Neural cell (in vitro differentiated cells): Measurements from ENCODE around the gene TACC2. TPM values are rescaled to one million over a fixed set of nuclear protein-coding genes. Genes with fewer than 3 reads are reported as not detected.

Experiments used
- H2AFZ ChIP-seq: fragments of 200-600, 300-800 bp; sonication (generic), shearing (Covaris generic); 2 replicates; pipeline ENCODE4 v1.6.0; 2014; ENCODE audit warnings: low read depth, mild to moderate bottlenecking, antibody characterized with exemption, low read length, moderate library complexity
- H3F3A ChIP-seq: fragments of 200-600 bp; shearing (Covaris generic); 2 replicates; pipeline ENCODE4 v1.6.1; 2016; ENCODE audit warnings: mild to moderate bottlenecking, moderate library complexity, mixed read lengths, antibody characterized with exemption, low read length; ENCODE audit not compliant: insufficient read depth, poor library complexity, severe bottlenecking
- H3K27ac ChIP-seq: fragments of 200-600, 300-800 bp; sonication (generic), shearing (Covaris generic); 2 replicates; pipeline ENCODE4 v1.5.1; 2014; ENCODE audit warnings: mild to moderate bottlenecking, low read length, moderate library complexity
- H3K27me3 ChIP-seq: fragments of 300-800, 200-600 bp; sonication (generic), shearing (Covaris generic); 2 replicates; pipeline ENCODE4 v1.6.0; 2014; ENCODE audit warnings: mild to moderate bottlenecking, low read depth, low read length, moderate library complexity; ENCODE audit not compliant: insufficient read depth
- H3K36me3 ChIP-seq: fragments of 300-800, 200-600 bp; sonication (generic), shearing (Covaris generic); 2 replicates; pipeline ENCODE4 v1.5.1; 2014; ENCODE audit warnings: mild to moderate bottlenecking, antibody characterized with exemption, low read length, moderate library complexity; ENCODE audit not compliant: insufficient read depth
- H3K4me2 ChIP-seq: fragments of 300-800, 200-600 bp; sonication (generic), shearing (Covaris generic); 2 replicates; pipeline ENCODE4 v1.6.0; 2014; ENCODE audit warnings: mild to moderate bottlenecking, low read length
- H3K4me3 ChIP-seq: fragments of 300-800, 200-600 bp; sonication (generic), shearing (Covaris generic); 2 replicates; pipeline ENCODE4 v1.5.1; 2014; ENCODE audit warnings: mild to moderate bottlenecking, low read length, moderate library complexity
- H3K79me2 ChIP-seq: fragments of 200-600 bp; shearing (Covaris generic); replicated peaks from 2 replicates; pipeline ENCODE4 v1.6.0; 2014; ENCODE audit warnings: mild to moderate bottlenecking, low read length, moderate library complexity; ENCODE audit not compliant: insufficient read depth
- H3K9ac ChIP-seq: fragments of 300-800, 200-600 bp; sonication (generic), shearing (Covaris generic); 2 replicates; pipeline ENCODE4 v1.6.1; 2016; ENCODE audit warnings: mild to moderate bottlenecking, low read length, mixed read lengths
- H3K9me2 ChIP-seq: fragments of 200-600 bp; shearing (Covaris generic); 2 replicates; pipeline ENCODE4 v1.6.1; 2016; ENCODE audit warnings: mild to moderate bottlenecking, low read length, mixed read lengths; ENCODE audit not compliant: insufficient read depth
- H3K9me3 ChIP-seq: fragments of 200-600, 300-800 bp; sonication (generic), shearing (Covaris generic); 2 replicates; pipeline ENCODE4 v1.6.1; 2016; ENCODE audit warnings: mild to moderate bottlenecking, mixed run types, low read length, moderate library complexity, mixed read lengths
- H4K20me1 ChIP-seq: fragments of 200-600 bp; shearing (Covaris generic); 2 replicates; pipeline ENCODE4 v1.6.1; 2016; ENCODE audit warnings: mild to moderate bottlenecking, mixed run types; ENCODE audit not compliant: insufficient read depth
- EP300 ChIP-seq: fragments of 450-650 bp; conservative IDR thresholded peaks from 2 replicates; pipeline ENCODE4 v1.6.1; 2014; ENCODE audit warnings: antibody characterized with exemption, mild to moderate bottlenecking, moderate library complexity; ENCODE audit not compliant: poor library complexity, severe bottlenecking
- EZH2 ChIP-seq: fragments of 200-600, 300-800 bp; shearing (Covaris generic), sonication (generic); IDR thresholded peaks from 2 replicates; pipeline ENCODE4 v1.6.1; 2014; ENCODE audit warnings: antibody characterized with exemption, low read length, borderline replicate concordance, mild to moderate bottlenecking; ENCODE audit not compliant: insufficient read depth, poor library complexity, severe bottlenecking
- MXI1 ChIP-seq: fragments of 450-650 bp; conservative IDR thresholded peaks from 2 replicates; pipeline ENCODE4 v1.6.1; 2014; ENCODE audit warnings: antibody characterized with exemption, mild to moderate bottlenecking; ENCODE audit not compliant: poor library complexity, severe bottlenecking
- POLR2AphosphoS5 ChIP-seq: IDR thresholded peaks from 2 replicates; pipeline ENCODE4 v1.6.1; 2012
- RAD21 ChIP-seq: fragments of 450-650 bp; conservative IDR thresholded peaks from 2 replicates; pipeline ENCODE4 v1.6.1; 2014; ENCODE audit warnings: antibody characterized with exemption, mild to moderate bottlenecking, moderate library complexity
- SMC3 ChIP-seq: fragments of 450-650 bp; conservative IDR thresholded peaks from 2 replicates; pipeline ENCODE4 v1.6.1; 2014; ENCODE audit warnings: antibody characterized with exemption, mild to moderate bottlenecking, moderate library complexity; ENCODE audit not compliant: poor library complexity
- TAF1 ChIP-seq: IDR thresholded peaks from 2 replicates; pipeline ENCODE4 v1.6.1; 2012; ENCODE audit warnings: low read depth
- polyA plus RNA-seq: library from polyadenylated mRNA; depleted of rRNA; stranded (reverse); fragments of >200 nt; gene quantifications from 2 replicates; pipeline ENCODE4 v1.2.3, GENCODE V29; 2014
- TF ChIP-seq, protein P1 (sequence below): fragments of 450-650 bp; IDR thresholded peaks from 2 replicates; pipeline ENCODE4 v1.5.1; 2014; ENCODE audit warnings: antibody characterized with exemption, mild to moderate bottlenecking, moderate library complexity; ENCODE audit not compliant: poor library complexity, severe bottlenecking
- TF ChIP-seq, protein P2 (sequence below): IDR thresholded peaks from 2 replicates; pipeline ENCODE4 v1.6.1; 2012; ENCODE audit warnings: borderline replicate concordance

The TACC2 gene
- polyA plus RNA-seq, 1 donor from 2014 or later, result 17.6 TPM

- Histone ChIP-seq H3K27me3 (no peaks in the 10 kb centered on the region), H3K36me3 (no peaks in the 10 kb centered on the region), H3F3A (no peaks in the 10 kb centered on the region), H3K9ac (no peak overlapping the region), H3K4me2 (no peak overlapping the region), H3K27ac (no peak overlapping the region), H3K4me3 (no peak overlapping the region), H3K9me3 (no peaks in the 10 kb centered on the region), H3K9me2 (no peaks in the 10 kb centered on the region), H2AFZ (no peak overlapping the region), H3K79me2 (no peaks in the 10 kb centered on the region), H4K20me1 (no peaks in the 10 kb centered on the region)
- no peak for TF ChIP-seq MXI1
- TF ChIP-seq POLR2AphosphoS5, result no peak
- no peak for TF ChIP-seq EP300
- TF ChIP-seq, protein P1, sequence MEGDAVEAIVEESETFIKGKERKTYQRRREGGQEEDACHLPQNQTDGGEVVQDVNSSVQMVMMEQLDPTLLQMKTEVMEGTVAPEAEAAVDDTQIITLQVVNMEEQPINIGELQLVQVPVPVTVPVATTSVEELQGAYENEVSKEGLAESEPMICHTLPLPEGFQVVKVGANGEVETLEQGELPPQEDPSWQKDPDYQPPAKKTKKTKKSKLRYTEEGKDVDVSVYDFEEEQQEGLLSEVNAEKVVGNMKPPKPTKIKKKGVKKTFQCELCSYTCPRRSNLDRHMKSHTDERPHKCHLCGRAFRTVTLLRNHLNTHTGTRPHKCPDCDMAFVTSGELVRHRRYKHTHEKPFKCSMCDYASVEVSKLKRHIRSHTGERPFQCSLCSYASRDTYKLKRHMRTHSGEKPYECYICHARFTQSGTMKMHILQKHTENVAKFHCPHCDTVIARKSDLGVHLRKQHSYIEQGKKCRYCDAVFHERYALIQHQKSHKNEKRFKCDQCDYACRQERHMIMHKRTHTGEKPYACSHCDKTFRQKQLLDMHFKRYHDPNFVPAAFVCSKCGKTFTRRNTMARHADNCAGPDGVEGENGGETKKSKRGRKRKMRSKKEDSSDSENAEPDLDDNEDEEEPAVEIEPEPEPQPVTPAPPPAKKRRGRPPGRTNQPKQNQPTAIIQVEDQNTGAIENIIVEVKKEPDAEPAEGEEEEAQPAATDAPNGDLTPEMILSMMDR, result no peak
- TF ChIP-seq EZH2, result no peak
- no peak for TF ChIP-seq SMC3
- no peak for TF ChIP-seq TAF1
- TF ChIP-seq, protein P2, sequence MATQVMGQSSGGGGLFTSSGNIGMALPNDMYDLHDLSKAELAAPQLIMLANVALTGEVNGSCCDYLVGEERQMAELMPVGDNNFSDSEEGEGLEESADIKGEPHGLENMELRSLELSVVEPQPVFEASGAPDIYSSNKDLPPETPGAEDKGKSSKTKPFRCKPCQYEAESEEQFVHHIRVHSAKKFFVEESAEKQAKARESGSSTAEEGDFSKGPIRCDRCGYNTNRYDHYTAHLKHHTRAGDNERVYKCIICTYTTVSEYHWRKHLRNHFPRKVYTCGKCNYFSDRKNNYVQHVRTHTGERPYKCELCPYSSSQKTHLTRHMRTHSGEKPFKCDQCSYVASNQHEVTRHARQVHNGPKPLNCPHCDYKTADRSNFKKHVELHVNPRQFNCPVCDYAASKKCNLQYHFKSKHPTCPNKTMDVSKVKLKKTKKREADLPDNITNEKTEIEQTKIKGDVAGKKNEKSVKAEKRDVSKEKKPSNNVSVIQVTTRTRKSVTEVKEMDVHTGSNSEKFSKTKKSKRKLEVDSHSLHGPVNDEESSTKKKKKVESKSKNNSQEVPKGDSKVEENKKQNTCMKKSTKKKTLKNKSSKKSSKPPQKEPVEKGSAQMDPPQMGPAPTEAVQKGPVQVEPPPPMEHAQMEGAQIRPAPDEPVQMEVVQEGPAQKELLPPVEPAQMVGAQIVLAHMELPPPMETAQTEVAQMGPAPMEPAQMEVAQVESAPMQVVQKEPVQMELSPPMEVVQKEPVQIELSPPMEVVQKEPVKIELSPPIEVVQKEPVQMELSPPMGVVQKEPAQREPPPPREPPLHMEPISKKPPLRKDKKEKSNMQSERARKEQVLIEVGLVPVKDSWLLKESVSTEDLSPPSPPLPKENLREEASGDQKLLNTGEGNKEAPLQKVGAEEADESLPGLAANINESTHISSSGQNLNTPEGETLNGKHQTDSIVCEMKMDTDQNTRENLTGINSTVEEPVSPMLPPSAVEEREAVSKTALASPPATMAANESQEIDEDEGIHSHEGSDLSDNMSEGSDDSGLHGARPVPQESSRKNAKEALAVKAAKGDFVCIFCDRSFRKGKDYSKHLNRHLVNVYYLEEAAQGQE, result no peak
- TF ChIP-seq RAD21, result no peak
Measured at GRCh38 chr10:121941532-121941931, 47.4 kb upstream of the TACC2 start.

- no peaks in the 10 kb centered on the region for H3K9me3 ChIP-seq
- no peak overlapping the region for H3K9ac ChIP-seq
- H3K9me2 ChIP-seq, result no peaks in the 10 kb centered on the region
- no peaks in the 10 kb centered on the region for H4K20me1 ChIP-seq
- H3F3A ChIP-seq, result no peaks in the 10 kb centered on the region
- no peak for TF ChIP-seq EZH2
- TF ChIP-seq, protein P1, result no peak
- TF ChIP-seq, protein P2, result no peak
- no peak for TF ChIP-seq POLR2AphosphoS5
- TF ChIP-seq EP300, result no peak
- no peak for TF ChIP-seq SMC3
- no peak for TF ChIP-seq RAD21
- no peak for TF ChIP-seq MXI1
- TF ChIP-seq TAF1, result no peak
- no peaks in the 10 kb centered on the region for H3K36me3 ChIP-seq
- H3K4me2 ChIP-seq, result no peak overlapping the region
- H3K27ac ChIP-seq, result no peak overlapping the region
- no peak overlapping the region for H2AFZ ChIP-seq
- H3K79me2 ChIP-seq, result no peaks in the 10 kb centered on the region
- H3K27me3 ChIP-seq, result no peaks in the 10 kb centered on the region
- H3K4me3 ChIP-seq, result no peak overlapping the region
Measured at GRCh38 chr10:121942749-121943416, 46.1 kb upstream of the TACC2 start.
